NB4 (cell line): Measurements from ENCODE around the gene MARK3.

ENCODE experiments used
- DNase-seq: peaks from one replicate; pipeline ENCODE4 v3.0.0; 2010; ENCODE audit warnings: low read depth
- H3K4me3 ChIP-seq: one replicate; pipeline ENCODE4 v1.5.1; 2011; ENCODE audit warnings: mild to moderate bottlenecking, low read depth, low read length, moderate library complexity
- CTCF ChIP-seq: IDR thresholded peaks from one replicate; pipeline ENCODE4 v1.5.1; 2012; ENCODE audit warnings: low read depth, low read length
- MAX ChIP-seq: IDR thresholded peaks from 2 replicates; pipeline ENCODE4 v1.6.1; 2011; ENCODE audit warnings: low read depth, low read length
- MYC ChIP-seq: IDR thresholded peaks from 2 replicates; pipeline ENCODE4 v1.6.1; 2011; ENCODE audit warnings: low read depth, low read length
- POLR2A ChIP-seq: IDR thresholded peaks from 2 replicates; pipeline ENCODE4 v1.6.1; 2011; ENCODE audit warnings: mild to moderate bottlenecking; ENCODE audit not compliant: insufficient read length; ENCODE audit errors: extremely low read depth

Gene MARK3

GRCh38 chr14:103463149-103463548, 77.9 kb downstream of the MARK3 start:
- no peak for TF ChIP-seq CTCF
- no peak for TF ChIP-seq POLR2A
- TF ChIP-seq MYC = no peak
- no peak for TF ChIP-seq MAX
- no peak for DNase-seq
- H3K4me3 ChIP-seq = no peak overlapping the region

GRCh38 chr14:103463851-103464250, 78.6 kb downstream of the MARK3 start:
- TF ChIP-seq MYC (no peak), MAX (no peak), CTCF (no peak), POLR2A (no peak)
- no peak overlapping the region for H3K4me3 ChIP-seq
- no peak for DNase-seq

- TF ChIP-seq POLR2A = no peak
- no peak for DNase-seq
- no peak overlapping the region for H3K4me3 ChIP-seq
Observed at GRCh38 chr14:103472939-103473338, 87.7 kb downstream of the MARK3 start.

GRCh38 chr14:103474893-103475292, 89.7 kb downstream of the MARK3 start:
- H3K4me3 ChIP-seq = no peak overlapping the region
- TF ChIP-seq MYC (no peak), CTCF (no peak), POLR2A (no peak), MAX (no peak)
- no peak for DNase-seq

- TF ChIP-seq MYC (no peak), POLR2A (no peak), MAX (no peak), CTCF (no peak)
Observed at GRCh38 chr14:103476065-103476464, 90.8 kb downstream of the MARK3 start.

GRCh38 chr14:103476631-103477030, 91.4 kb downstream of the MARK3 start:
- H3K4me3 ChIP-seq = no peak overlapping the region
- DNase-seq = no peak
- TF ChIP-seq MAX (no peak), MYC (no peak), POLR2A (no peak), CTCF (no peak)

More at GRCh38 chr14:103476065-103476464, 90.8 kb downstream of the MARK3 start:
- no peak for DNase-seq
- no peak overlapping the region for H3K4me3 ChIP-seq
